ENCODE data around the gene CREBZF. TPM values are rescaled to one million over a fixed set of nuclear protein-coding genes. Genes with fewer than 3 reads are reported as not detected.

Gene CREBZF
- total RNA-seq, 1 experiment from 2014 or later: 50.2 TPM

DNA sequence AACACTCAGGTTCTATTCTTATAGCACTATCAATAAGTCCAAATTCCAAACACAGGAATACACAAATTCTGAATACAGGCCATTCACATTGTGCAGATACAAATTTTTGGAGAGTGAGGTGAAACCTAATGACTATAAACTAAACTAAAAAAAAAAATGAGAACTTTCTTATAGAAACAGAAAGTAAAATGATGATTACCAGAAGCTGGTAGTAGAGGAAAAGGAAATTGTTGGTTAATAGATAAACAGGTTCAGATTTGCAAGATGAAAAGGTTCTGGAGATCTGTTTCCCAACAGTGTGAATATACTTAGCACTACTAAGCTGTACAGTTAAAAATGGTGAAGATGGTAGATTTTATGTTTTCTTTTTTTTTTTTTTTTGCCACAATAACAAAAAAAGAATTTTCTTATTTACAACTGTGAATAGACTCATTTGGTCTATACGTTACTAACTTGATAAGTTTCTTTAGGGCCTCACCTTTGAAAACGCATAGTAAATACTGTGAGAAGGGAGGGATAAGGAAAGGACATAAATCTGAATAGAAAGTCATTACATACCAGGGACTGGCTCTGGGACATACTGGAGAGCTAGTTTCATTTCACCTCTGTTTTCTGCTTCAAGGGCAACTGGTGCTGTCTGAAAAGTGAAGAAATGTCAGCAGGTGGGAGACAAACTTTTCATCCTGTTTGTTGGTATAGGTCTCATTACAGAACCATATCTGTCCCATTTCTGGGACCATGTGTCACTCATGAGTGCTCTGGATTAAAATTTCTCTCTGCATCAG lies 35.2 kb upstream of the CREBZF start:
- Mint-ChIP-seq H3K9me3 (peaks cover 0 to 2% of the 10 kb centered on the region in 2 experiments; a peak in 1 of 5 replicates), H3K36me3 (ENCODE audit: insufficient read depth in 1 of 3, low read depth in 3 of 3) (no peaks in the 10 kb centered on the region), H3K4me3 (no peak overlapping the region), H3K4me1 (peaks cover 0 to 3% of the 10 kb centered on the region in 2 experiments; a peak in 2 of 4 replicates), H3K27ac (no peak overlapping the region), H3K27me3 (ENCODE audit: low read depth) (no peaks in the 10 kb centered on the region)
- Histone ChIP-seq H2AK5ac (ENCODE audit: insufficient read length, low read length) (no peak overlapping the region), H4K91ac (ENCODE audit: insufficient read length, low read depth, low read length) (no peak overlapping the region), H2BK120ac (ENCODE audit: low read depth, low read length, poor library complexity, severe bottlenecking) (no peak overlapping the region), H3K27ac (ENCODE audit: insufficient read length, low read depth, low read length) (no peak overlapping the region), H3K4me1 (ENCODE audit: insufficient read depth, low read length) (no peaks in the 10 kb centered on the region; the same call in 1 of the 2 replicates), H3K79me1 (ENCODE audit: insufficient read depth, low read depth, low read length, poor library complexity, severe bottlenecking) (no peaks in the 10 kb centered on the region), H3K18ac (ENCODE audit: insufficient read length, low read depth, low read length) (no peak overlapping the region), H3K14ac (ENCODE audit: insufficient read depth, low read length) (no peak overlapping the region), H3K27me3 (ENCODE audit: insufficient read depth, low read length) (no peaks in the 10 kb centered on the region), H3K4ac (ENCODE audit: low read depth, low read length) (no peak overlapping the region), H3T11ph (ENCODE audit: low read length) (no peak overlapping the region), H4K8ac (replicated peaks; ENCODE audit: insufficient read length, low read depth, low read length) (no peak overlapping the region), H3K4me2 (ENCODE audit: insufficient read depth, insufficient read length, low read length) (no peak overlapping the region), H4K5ac (ENCODE audit: insufficient read length, low read depth, low read length) (no peak overlapping the region), H3K56ac (ENCODE audit: insufficient read length, low read depth, low read length) (no peak overlapping the region), H3K9me3 (ENCODE audit: control insufficient read depth, low read depth, low read length) (no peaks in the 10 kb centered on the region), H4K20me1 (ENCODE audit: control insufficient read depth, insufficient read depth, insufficient read length) (no peaks in the 10 kb centered on the region), H2BK5ac (ENCODE audit: insufficient read length, low read length) (no peak overlapping the region), H3K23me2 (ENCODE audit: insufficient read length, low read depth, low read length, poor library complexity, severe bottlenecking) (no peaks in the 10 kb centered on the region), H3K79me2 (ENCODE audit: insufficient read depth, low read length) (no peaks in the 10 kb centered on the region), H2BK20ac (ENCODE audit: low read depth, low read length, poor library complexity, severe bottlenecking) (no peak overlapping the region), H2AFZ (ENCODE audit: low read length) (no peak overlapping the region), H3K9ac (ENCODE audit: extremely low read depth, insufficient read length, low read length) (no peak overlapping the region), H2BK12ac (ENCODE audit: insufficient read length, low read depth, low read length) (no peak overlapping the region), H3K23ac (ENCODE audit: insufficient read length, low read depth, low read length) (no peak overlapping the region), H2BK15ac (ENCODE audit: low read depth, low read length) (no peak overlapping the region)
- WGBS (ENCODE audit: extremely low coverage, insufficient read length, low lambda C conversion rate): no CpG with 5 or more reads among the region's 2 CpGs
- TF ChIP-seq, protein P1, sequence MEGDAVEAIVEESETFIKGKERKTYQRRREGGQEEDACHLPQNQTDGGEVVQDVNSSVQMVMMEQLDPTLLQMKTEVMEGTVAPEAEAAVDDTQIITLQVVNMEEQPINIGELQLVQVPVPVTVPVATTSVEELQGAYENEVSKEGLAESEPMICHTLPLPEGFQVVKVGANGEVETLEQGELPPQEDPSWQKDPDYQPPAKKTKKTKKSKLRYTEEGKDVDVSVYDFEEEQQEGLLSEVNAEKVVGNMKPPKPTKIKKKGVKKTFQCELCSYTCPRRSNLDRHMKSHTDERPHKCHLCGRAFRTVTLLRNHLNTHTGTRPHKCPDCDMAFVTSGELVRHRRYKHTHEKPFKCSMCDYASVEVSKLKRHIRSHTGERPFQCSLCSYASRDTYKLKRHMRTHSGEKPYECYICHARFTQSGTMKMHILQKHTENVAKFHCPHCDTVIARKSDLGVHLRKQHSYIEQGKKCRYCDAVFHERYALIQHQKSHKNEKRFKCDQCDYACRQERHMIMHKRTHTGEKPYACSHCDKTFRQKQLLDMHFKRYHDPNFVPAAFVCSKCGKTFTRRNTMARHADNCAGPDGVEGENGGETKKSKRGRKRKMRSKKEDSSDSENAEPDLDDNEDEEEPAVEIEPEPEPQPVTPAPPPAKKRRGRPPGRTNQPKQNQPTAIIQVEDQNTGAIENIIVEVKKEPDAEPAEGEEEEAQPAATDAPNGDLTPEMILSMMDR (conservative IDR thresholded peaks at IDR 0.05): no peak
- DNase-seq: no peak

Measured in H9 (cell line).